PC-3 (cell line): Measurements from ENCODE around the gene MTHFR.

Experiments
- EZH2 ChIP-seq: fragments of 300-600 bp; sonication (generic); IDR thresholded peaks from one replicate; pipeline ENCODE4 v1.6.1; 2017; ENCODE audit warnings: antibody characterized with exemption, mild to moderate bottlenecking, low read length; ENCODE audit not compliant: unreplicated experiment
- TF ChIP-seq, protein P1 (sequence below): fragments of 300-600 bp; sonication (generic); conservative IDR thresholded peaks from 2 replicates; pipeline ENCODE4 v1.5.1; 2017; ENCODE audit warnings: antibody characterized with exemption, low read depth, mild to moderate bottlenecking, low read length

DNA sequence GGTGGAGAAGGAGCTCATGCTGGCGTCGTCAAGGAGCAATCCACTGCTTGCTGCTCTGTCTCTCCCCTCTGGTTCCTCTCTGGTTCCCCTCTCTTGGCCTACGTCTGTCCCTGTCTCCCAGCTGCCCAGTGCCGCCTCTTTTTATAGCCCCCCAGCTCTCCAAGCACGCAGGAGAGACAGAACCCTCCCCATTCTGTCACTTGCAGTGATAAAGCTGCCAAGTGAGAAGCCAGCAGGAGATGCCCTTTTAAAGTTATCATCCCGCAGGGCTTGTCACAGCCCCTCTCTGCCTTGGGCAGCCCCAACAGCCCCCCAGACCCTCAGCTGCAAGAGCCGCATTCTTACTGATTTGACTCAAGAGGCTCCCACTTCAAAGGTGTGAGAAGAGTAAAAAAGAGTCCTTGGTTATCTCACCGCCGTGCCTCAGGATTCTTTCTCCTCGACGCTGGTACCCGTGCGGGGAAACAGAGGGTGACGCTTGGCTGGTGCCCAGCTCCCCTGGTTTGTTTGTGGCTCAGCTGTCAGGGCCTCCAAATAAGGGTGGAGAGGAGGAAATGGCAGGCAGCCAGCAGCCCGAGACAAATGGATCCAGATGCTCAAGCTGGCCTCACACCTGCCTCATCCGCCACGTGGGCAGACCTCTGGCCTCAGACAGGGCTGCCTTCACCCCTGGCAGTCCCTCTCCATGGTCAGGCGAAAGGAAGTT lies 42.1 kb upstream of the MTHFR start, which contains the start of gene NPPA:
- TF ChIP-seq, protein P1, sequence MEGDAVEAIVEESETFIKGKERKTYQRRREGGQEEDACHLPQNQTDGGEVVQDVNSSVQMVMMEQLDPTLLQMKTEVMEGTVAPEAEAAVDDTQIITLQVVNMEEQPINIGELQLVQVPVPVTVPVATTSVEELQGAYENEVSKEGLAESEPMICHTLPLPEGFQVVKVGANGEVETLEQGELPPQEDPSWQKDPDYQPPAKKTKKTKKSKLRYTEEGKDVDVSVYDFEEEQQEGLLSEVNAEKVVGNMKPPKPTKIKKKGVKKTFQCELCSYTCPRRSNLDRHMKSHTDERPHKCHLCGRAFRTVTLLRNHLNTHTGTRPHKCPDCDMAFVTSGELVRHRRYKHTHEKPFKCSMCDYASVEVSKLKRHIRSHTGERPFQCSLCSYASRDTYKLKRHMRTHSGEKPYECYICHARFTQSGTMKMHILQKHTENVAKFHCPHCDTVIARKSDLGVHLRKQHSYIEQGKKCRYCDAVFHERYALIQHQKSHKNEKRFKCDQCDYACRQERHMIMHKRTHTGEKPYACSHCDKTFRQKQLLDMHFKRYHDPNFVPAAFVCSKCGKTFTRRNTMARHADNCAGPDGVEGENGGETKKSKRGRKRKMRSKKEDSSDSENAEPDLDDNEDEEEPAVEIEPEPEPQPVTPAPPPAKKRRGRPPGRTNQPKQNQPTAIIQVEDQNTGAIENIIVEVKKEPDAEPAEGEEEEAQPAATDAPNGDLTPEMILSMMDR, result no peak
- no peak for TF ChIP-seq EZH2
